Measurements from ENCODE around the gene PCDHGA1. TPM values are rescaled to one million over a fixed set of nuclear protein-coding genes. Genes with fewer than 3 reads are reported as not detected.
"Not testable (repeated sequence)": the region's sequence is repeated elsewhere in the genome, so short reads cannot be mapped to it uniquely, and the experiment has no call there.

Gene PCDHGA1
- total RNA-seq, 1 donor from 2014 or later, result 1.5 TPM

DNA sequence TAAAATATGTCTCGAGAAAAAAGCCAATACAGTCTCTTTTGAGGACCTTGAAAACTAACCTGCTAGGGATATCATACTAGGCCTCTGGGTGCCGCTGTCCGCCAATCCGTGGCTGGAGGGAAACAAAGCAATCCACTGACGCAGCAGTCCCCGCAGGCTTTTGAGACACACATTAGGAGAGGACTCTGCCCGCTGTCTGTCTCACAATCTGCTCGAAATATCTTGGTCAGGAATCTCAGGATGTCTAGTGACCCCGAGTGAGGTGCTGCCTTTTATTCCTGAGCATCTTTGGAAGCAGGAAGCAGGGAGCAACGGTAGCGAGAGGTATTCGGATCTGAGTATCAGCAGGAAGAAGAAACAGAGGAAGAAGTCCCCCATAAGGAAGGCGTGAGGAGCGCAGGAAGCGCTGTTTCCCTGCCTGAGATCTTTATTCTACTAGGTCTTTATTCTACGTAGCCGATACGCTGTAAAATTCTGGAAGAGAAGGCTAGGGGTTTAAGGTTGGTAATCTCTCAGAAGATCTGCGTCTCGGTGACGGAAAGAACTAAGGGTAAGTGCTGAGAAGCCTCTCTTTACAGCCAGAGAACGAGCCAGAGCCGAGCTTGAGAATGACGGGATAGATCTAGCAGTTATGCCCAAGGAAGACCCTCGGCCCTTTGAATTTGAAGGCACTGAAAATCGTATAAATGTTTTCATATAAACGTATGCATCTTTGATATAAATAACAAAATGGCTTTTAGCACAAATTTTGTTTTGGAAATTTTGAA, 4.0 kb upstream of the PCDHGA1 start:
- peak overlapping the region; percentile 61 for H3K4me2 ChIP-seq
- Mint-ChIP-seq H3K27ac (no peak overlapping the region), H3K27me3 (ENCODE audit: insufficient read depth, low read depth) (peaks cover 2% of the 10 kb centered on the region), H3K4me1 (no peaks in the 10 kb centered on the region), H3K36me3 (peaks cover 3% of the 10 kb centered on the region), H3K9me3 (peaks cover 38% of the 10 kb centered on the region), H3K4me3 (no peak overlapping the region)
- H3K4me1 ChIP-seq, result no peaks in the 10 kb centered on the region
- H2AFZ ChIP-seq (replicated peaks), result peak overlapping the region; percentile 81
- peaks cover 4% of the 10 kb centered on the region for H3K36me3 ChIP-seq
- peak; percentile 65 for DNase-seq (ENCODE audit: low spot score)
- peaks cover 6% of the 10 kb centered on the region for H3K9me3 ChIP-seq (ENCODE audit: low read depth)
- H3K9ac ChIP-seq, result no peak overlapping the region
- H3F3A ChIP-seq (ENCODE audit: low read depth), result no peaks in the 10 kb centered on the region
- H3K27ac ChIP-seq, result no peak overlapping the region
- H3K27me3 ChIP-seq, result no peaks in the 10 kb centered on the region
- TF ChIP-seq, protein P1, sequence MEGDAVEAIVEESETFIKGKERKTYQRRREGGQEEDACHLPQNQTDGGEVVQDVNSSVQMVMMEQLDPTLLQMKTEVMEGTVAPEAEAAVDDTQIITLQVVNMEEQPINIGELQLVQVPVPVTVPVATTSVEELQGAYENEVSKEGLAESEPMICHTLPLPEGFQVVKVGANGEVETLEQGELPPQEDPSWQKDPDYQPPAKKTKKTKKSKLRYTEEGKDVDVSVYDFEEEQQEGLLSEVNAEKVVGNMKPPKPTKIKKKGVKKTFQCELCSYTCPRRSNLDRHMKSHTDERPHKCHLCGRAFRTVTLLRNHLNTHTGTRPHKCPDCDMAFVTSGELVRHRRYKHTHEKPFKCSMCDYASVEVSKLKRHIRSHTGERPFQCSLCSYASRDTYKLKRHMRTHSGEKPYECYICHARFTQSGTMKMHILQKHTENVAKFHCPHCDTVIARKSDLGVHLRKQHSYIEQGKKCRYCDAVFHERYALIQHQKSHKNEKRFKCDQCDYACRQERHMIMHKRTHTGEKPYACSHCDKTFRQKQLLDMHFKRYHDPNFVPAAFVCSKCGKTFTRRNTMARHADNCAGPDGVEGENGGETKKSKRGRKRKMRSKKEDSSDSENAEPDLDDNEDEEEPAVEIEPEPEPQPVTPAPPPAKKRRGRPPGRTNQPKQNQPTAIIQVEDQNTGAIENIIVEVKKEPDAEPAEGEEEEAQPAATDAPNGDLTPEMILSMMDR (IDR thresholded peaks at IDR 0.05), result peak; percentile 61
- no peak for TF ChIP-seq EZH2phosphoT487 (IDR thresholded peaks at IDR 0.05)
- H4K20me1 ChIP-seq (ENCODE audit: low read depth), result no peaks in the 10 kb centered on the region
- peak overlapping the region; percentile 27 for H3K4me3 ChIP-seq
- no peaks in the 10 kb centered on the region for H3K79me2 ChIP-seq (ENCODE audit: low read depth)

DNA sequence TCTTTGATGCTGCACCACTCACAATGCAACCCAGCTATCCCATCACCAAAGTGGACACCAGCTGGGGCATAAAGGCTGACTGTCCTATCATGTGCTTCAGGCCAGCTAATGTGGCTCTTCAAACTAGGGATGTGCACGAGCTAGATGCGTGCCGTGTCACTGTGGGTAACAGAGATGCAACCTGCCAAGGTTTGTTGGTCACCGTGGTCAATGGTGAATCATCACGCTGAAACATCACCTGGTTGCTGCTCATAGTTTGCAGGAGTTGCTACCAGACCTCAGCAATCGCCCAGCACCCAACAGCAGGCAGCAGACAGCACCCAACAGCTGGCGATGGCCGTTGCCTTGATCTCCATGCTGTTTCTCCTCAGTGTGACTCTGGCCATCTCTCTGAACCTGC, 2.1 kb upstream of the PCDHGA1 start:
- no peaks in the 10 kb centered on the region for H3K36me3 Mint-ChIP-seq
- H3K4me3 Mint-ChIP-seq, result no peak overlapping the region
- peaks cover 37% of the 10 kb centered on the region for H3K9me3 Mint-ChIP-seq
- H3K27me3 Mint-ChIP-seq (ENCODE audit: insufficient read depth, low read depth), result peaks cover 6% of the 10 kb centered on the region
- no peak for TF ChIP-seq EZH2phosphoT487 (IDR thresholded peaks at IDR 0.05)
- TF ChIP-seq, protein P1 (IDR thresholded peaks at IDR 0.05), result no peak
- Histone ChIP-seq H3K4me2 (no peak overlapping the region), H3K4me3 (no peak overlapping the region), H3K27me3 (no peaks in the 10 kb centered on the region), H3K9me3 (ENCODE audit: low read depth) (peaks cover 6% of the 10 kb centered on the region), H3K4me1 (no peaks in the 10 kb centered on the region), H3K36me3 (peaks cover 4% of the 10 kb centered on the region), H4K20me1 (ENCODE audit: low read depth) (no peaks in the 10 kb centered on the region), H3K27ac (no peak overlapping the region), H3K79me2 (ENCODE audit: low read depth) (no peaks in the 10 kb centered on the region), H2AFZ (replicated peaks) (no peak overlapping the region), H3K9ac (no peak overlapping the region), H3F3A (ENCODE audit: low read depth) (no peaks in the 10 kb centered on the region)
- H3K27ac Mint-ChIP-seq, result no peak overlapping the region
- DNase-seq (ENCODE audit: low spot score), result no peak
- H3K4me1 Mint-ChIP-seq, result no peaks in the 10 kb centered on the region

DNA sequence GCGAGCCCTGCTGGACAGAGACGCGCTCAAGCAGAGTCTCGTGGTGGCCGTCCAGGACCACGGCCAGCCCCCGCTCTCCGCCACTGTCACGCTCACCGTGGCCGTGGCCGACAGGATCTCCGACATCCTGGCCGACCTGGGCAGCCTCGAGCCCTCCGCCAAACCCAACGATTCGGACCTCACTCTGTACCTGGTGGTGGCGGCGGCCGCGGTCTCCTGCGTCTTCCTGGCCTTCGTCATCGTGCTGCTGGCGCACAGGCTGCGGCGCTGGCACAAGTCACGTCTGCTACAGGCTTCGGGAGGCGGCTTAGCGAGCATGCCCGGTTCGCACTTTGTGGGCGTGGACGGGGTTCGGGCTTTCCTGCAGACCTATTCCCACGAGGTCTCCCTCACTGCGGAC, 2.3 kb downstream of the PCDHGA1 start:
- not testable (repeated sequence) for DNase-seq (ENCODE audit: low spot score); H3K27me3 ChIP-seq; H3K4me3 ChIP-seq; H4K20me1 ChIP-seq (ENCODE audit: low read depth); H3K9me3 ChIP-seq (ENCODE audit: low read depth); H3K9ac ChIP-seq; H3K27ac Mint-ChIP-seq; H3K27ac ChIP-seq; H3K4me1 ChIP-seq; H3K4me2 ChIP-seq; H2AFZ ChIP-seq (replicated peaks); H3F3A ChIP-seq (ENCODE audit: low read depth); H3K4me3 Mint-ChIP-seq; H3K4me1 Mint-ChIP-seq; H3K36me3 Mint-ChIP-seq; H3K79me2 ChIP-seq (ENCODE audit: low read depth); H3K27me3 Mint-ChIP-seq (ENCODE audit: insufficient read depth, low read depth); H3K36me3 ChIP-seq
- H3K9me3 Mint-ChIP-seq, result peaks cover 42% of the 10 kb centered on the region

DNA sequence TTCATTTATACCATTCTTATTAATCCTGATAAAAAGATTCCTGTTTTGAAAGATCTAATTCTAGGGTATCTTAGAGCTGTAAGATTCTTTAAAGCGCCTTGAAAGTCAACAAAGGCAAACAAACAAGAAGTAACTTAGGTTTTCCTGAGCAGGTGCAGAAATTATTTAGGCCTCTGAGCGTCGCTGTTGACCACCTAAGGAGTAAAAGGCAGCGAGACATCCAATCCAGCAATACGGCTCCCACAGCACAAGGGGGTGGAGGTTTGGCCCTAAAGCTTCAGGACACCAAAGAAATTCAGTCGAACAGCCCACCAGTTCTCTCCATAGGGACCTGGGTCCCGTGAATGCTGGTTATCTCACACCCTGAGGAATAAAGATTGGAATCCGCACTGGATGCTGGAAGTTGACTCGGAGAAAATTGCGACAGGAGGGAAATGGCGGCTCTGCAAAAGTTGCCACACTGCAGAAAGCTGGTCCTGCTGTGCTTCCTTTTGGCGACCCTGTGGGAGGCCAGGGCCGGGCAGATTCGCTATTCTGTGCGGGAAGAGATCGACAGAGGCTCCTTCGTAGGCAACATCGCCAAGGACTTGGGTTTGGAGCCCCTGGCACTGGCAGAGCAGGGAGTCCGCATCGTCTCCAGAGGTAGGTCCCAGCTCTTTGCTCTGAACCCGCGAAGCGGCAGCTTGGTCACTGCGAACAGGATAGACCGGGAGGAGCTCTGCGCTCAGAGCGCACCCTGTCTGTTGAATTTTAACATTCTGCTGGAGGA, 8.4 kb downstream of the PCDHGA1 start, which contains the start of gene PCDHGA2:
PCDHGA2 (plus strand) TSS at position 223 of the 769 bp plus-strand sequence.
- Mint-ChIP-seq H3K4me3 (no peak within 1 kb of the TSS), H3K27ac (no peak within 1 kb of the TSS), H3K27me3 (ENCODE audit: insufficient read depth, low read depth) (peaks cover 7% of the 10 kb centered on the region), H3K9me3 (peaks cover 50% of the 10 kb centered on the region), H3K36me3 (peaks cover 1% of the 10 kb centered on the region), H3K4me1 (no peaks in the 10 kb centered on the region)
- peaks cover 17% of the 10 kb centered on the region for H3K9me3 ChIP-seq (ENCODE audit: low read depth)
- H3K27ac ChIP-seq, result no peak within 1 kb of the TSS
- H3K4me1 ChIP-seq, result no peaks in the 10 kb centered on the region
- no peak within 1 kb of the TSS for H2AFZ ChIP-seq (replicated peaks)
- no peaks in the 10 kb centered on the region for H3F3A ChIP-seq (ENCODE audit: low read depth)
- no peaks in the 10 kb centered on the region for H3K79me2 ChIP-seq (ENCODE audit: low read depth)
- H3K4me3 ChIP-seq, result no peak within 1 kb of the TSS
- peak; percentile 54 for DNase-seq (ENCODE audit: low spot score)
- TF ChIP-seq, protein P1 (IDR thresholded peaks at IDR 0.05), result peak; percentile 53
- TF ChIP-seq EZH2phosphoT487 (IDR thresholded peaks at IDR 0.05), result no peak
- no peak within 1 kb of the TSS for H3K9ac ChIP-seq
- no peaks in the 10 kb centered on the region for H4K20me1 ChIP-seq (ENCODE audit: low read depth)
- no peaks in the 10 kb centered on the region for H3K27me3 ChIP-seq
- no peaks in the 10 kb centered on the region for H3K36me3 ChIP-seq
- no peak within 1 kb of the TSS for H3K4me2 ChIP-seq

DNA sequence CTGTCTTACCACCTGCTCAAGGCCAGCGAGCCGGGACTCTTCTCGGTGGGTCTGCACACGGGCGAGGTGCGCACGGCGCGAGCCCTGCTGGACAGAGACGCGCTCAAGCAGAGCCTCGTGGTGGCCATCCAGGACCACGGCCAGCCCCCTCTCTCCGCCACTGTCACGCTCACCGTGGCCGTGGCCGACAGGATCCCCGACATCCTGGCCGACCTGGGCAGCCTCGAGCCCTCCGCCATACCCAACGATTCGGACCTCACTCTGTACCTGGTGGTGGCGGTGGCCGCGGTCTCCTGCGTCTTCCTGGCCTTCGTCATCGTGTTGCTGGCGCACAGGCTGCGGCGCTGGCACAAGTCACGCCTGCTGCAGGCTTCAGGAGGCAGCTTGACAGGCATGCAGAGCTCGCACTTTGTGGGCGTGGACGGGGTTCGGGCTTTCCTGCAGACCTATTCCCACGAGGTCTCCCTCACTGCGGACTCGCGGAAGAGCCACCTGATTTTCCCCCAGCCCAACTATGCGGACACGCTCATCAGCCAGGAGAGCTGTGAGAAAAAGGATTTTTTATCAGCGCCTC, 10.6 kb downstream of the PCDHGA1 start:
- not testable (repeated sequence) for H3K79me2 ChIP-seq (ENCODE audit: low read depth); H3K4me1 ChIP-seq; H3K27ac ChIP-seq; H3F3A ChIP-seq (ENCODE audit: low read depth); H3K4me3 ChIP-seq; H3K36me3 ChIP-seq; H2AFZ ChIP-seq (replicated peaks); H3K9ac ChIP-seq; H3K27me3 Mint-ChIP-seq (ENCODE audit: insufficient read depth, low read depth); DNase-seq (ENCODE audit: low spot score); H3K4me3 Mint-ChIP-seq; H3K36me3 Mint-ChIP-seq; H3K27ac Mint-ChIP-seq; H3K4me1 Mint-ChIP-seq; H3K4me2 ChIP-seq; H4K20me1 ChIP-seq (ENCODE audit: low read depth); H3K27me3 ChIP-seq
- peaks cover 53% of the 10 kb centered on the region for H3K9me3 Mint-ChIP-seq
- peaks cover 18% of the 10 kb centered on the region for H3K9me3 ChIP-seq (ENCODE audit: low read depth)
